Neural progenitor cell (in vitro differentiated cells): Measurements from ENCODE around the gene GPR152.

Experiments used
- CTCF ChIP-seq: fragments of 200-600 bp; sonication (generic); IDR thresholded peaks from 2 replicates; pipeline ENCODE4 v1.5.1; 2017; ENCODE audit warnings: antibody characterized with exemption, mild to moderate bottlenecking
- EZH2 ChIP-seq: fragments of 200-600 bp; sonication (generic); IDR thresholded peaks from 2 replicates; pipeline ENCODE4 v1.6.1; 2017; ENCODE audit warnings: antibody characterized with exemption, mild to moderate bottlenecking, moderate library complexity

GRCh38 chr11:67423891-67424613 lies 28.5 kb downstream of the GPR152 start:
- TF ChIP-seq CTCF: no peak
- TF ChIP-seq EZH2: no peak
